Nephron (organoid): ENCODE data around the gene DDX1.

Experiments used
- H3K27ac Mint-ChIP-seq, 3 experiments: 2 replicates each; pipeline ENCODE4 v1.8.0; 2020; ENCODE audit warnings: mixed read lengths in 3 of 3, mild to moderate bottlenecking in 2 of 3, moderate library complexity in 1 of 3
- H3K27me3 Mint-ChIP-seq: 2 replicates; pipeline ENCODE4 v1.8.0; 2021; ENCODE audit warnings: low read depth, mild to moderate bottlenecking, moderate library complexity, mixed read lengths
- H3K36me3 Mint-ChIP-seq: 2 replicates; pipeline ENCODE4 v1.8.0; 2020; ENCODE audit warnings: low read depth, mixed read lengths
- H3K4me1 Mint-ChIP-seq: 2 replicates; pipeline ENCODE4 v1.8.0; 2020; ENCODE audit warnings: mixed read lengths
- H3K4me3 Mint-ChIP-seq, 3 experiments: 2 replicates each; pipeline ENCODE4 v1.8.0; 2020; ENCODE audit warnings: mild to moderate bottlenecking in 3 of 3, mixed read lengths in 3 of 3, moderate library complexity in 2 of 3
- H3K9me3 Mint-ChIP-seq: 2 replicates; pipeline ENCODE4 v1.8.0; 2020; ENCODE audit warnings: mixed read lengths
- TF ChIP-seq, protein P1 (sequence below), 3 experiments: fragments of 200-600 bp; sonication (generic); IDR thresholded peaks; one replicate each; pipeline ENCODE4 v1.5.0; 2021; ENCODE audit warnings: antibody characterized with exemption in 3 of 3; ENCODE audit not compliant: unreplicated experiment in 3 of 3

Gene DDX1

DNA sequence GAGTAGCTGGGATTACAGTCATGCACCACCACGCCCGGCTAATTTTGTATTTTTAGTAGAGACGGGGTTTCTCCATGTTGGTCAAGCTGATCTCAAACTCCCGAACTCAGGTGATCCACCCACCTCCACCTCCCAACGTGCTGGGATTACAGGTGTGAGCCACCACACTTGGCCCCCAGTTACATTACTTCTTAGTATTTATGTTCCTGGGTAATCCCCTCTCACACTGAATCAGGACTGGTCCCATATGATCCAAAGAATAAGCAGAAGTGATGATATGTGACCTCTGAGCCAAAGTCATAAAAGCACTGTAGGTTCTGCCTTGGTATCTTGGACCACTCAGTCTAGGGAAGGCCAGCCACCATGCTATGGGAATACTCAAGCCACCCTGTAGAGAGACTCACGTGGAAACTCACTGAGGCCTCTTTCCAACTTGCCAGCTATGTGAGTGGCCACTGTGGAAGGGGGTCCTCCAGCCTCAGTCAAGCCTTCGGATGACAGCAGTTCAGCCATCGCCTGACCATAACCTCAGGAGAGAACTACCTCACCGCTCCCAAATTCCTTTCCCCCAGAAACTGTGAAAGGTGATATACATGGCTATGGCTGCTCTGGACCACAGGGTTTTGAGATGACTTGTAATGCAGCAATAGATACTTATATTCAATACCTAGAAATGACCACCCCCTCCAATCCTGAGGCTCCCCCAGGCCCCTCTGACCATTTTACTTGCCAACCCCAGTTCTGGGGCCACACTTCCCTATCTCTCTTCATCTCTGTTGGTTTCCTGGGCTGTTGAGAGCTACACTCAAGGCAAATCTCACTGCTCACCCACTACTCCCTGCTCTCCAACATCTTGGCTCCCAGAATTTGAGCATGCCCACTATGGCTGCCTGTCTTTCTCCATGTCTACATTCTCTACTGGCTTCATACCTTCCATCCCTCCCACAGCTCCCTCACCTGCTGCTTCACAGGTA lies 80.5 kb downstream of the DDX1 start:
- Mint-ChIP-seq H3K9me3 (no peaks in the 10 kb centered on the region), H3K4me1 (peaks cover 57% of the 10 kb centered on the region), H3K27me3 (peaks cover 15% of the 10 kb centered on the region), H3K27ac (peak overlapping the region in 2 of 3 experiments; percentile 6 to 28), H3K4me3 (no peak overlapping the region), H3K36me3 (no peaks in the 10 kb centered on the region)
- TF ChIP-seq, protein P1, sequence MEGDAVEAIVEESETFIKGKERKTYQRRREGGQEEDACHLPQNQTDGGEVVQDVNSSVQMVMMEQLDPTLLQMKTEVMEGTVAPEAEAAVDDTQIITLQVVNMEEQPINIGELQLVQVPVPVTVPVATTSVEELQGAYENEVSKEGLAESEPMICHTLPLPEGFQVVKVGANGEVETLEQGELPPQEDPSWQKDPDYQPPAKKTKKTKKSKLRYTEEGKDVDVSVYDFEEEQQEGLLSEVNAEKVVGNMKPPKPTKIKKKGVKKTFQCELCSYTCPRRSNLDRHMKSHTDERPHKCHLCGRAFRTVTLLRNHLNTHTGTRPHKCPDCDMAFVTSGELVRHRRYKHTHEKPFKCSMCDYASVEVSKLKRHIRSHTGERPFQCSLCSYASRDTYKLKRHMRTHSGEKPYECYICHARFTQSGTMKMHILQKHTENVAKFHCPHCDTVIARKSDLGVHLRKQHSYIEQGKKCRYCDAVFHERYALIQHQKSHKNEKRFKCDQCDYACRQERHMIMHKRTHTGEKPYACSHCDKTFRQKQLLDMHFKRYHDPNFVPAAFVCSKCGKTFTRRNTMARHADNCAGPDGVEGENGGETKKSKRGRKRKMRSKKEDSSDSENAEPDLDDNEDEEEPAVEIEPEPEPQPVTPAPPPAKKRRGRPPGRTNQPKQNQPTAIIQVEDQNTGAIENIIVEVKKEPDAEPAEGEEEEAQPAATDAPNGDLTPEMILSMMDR (IDR thresholded peaks at IDR 0.05; ENCODE audit: unreplicated experiment in 3 of 3): no peak

DNA sequence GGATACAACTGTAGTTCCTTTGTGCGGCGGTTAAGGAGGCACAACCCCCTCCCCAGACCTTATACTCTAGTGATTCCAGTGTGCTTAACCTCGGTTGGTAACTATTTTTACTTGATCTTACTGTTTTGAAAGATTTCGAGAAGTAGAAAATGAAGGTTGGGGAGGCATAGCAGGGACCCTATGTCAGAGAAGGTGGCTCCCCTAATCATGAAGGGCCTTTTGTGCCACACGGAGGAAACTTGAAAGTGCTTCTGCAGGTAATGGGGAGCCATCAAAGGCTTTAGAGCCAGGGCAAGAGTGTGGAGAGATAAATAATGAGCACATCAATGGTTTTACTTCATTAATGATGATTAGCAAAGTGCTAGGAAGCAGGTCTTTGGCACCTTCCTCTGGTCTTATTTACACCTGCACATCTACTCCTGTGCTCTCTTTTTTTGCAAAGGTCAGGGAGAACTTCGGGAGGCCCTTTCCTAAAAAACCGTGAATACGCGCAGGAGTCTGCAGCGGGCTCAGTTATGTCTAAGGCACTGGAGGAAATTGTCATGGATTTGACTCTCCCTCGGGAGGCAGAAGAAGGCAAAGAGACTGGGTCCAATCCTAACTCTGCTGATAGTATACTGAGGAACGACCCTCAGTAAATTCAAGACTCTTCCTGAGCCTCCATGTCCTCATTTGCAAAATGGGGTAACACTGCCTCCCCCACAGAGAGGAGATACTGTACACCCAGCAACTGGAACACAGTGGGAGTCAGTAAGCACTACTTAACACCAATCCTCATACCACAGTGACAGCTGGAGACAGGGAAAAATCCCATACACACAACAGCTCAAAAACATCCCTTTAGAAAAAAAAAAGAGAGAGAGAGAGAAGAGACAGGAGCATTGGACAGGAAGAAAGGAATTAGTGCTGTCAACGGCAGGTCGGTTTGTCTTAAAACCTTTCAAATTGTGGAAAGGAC lies 81.6 kb downstream of the DDX1 start:
- H3K9me3 Mint-ChIP-seq: no peaks in the 10 kb centered on the region
- H3K27me3 Mint-ChIP-seq: peaks cover 13% of the 10 kb centered on the region
- H3K4me3 Mint-ChIP-seq: no peak overlapping the region
- no peaks in the 10 kb centered on the region for H3K36me3 Mint-ChIP-seq
- H3K4me1 Mint-ChIP-seq: peaks cover 57% of the 10 kb centered on the region
- TF ChIP-seq, protein P1 (IDR thresholded peaks at IDR 0.05; ENCODE audit: unreplicated experiment in 3 of 3): no peak
- peak overlapping the region; percentile 26 to 74 (median 60) for H3K27ac Mint-ChIP-seq

DNA sequence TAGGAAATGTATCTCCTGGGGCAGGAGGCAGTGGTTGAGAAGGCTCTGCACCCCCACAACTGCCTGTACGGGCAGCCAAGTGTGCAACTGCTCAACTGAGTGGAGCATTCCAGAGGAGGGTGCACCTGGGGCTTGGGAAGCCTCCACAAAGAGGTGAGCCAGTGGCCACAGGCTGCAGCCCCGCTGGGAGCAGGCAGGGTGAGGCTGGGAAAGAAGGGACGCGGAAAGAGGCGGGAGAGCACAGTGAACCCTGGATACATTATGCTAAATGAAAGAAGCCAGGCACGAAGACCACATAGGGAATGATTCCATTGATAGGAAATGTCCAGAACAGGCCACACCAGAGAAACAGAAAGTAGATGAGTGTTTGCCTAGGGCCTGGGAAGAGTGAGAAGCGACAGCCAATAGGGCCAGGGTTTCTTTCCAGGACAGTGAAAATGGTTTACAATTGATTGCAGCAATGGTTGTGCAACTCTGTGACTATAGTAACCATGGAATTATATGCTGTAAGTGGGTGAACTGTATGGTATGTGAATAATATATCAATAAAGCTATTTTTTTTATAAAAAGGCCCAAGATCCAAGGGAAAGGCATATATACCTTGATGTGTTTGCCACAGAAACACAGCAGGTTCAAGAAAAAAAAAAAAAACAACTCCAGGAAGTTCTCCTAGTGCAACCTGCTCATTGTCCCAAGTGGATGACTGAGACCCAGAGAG lies 82.4 kb downstream of the DDX1 start:
- Mint-ChIP-seq H3K4me3 (peak overlapping the region in 1 of 3 experiments; percentile 4), H3K9me3 (peaks cover 2% of the 10 kb centered on the region), H3K4me1 (peaks cover 52% of the 10 kb centered on the region), H3K27me3 (peaks cover 9% of the 10 kb centered on the region), H3K27ac (peak overlapping the region; percentile 26 to 74 (median 60)), H3K36me3 (no peaks in the 10 kb centered on the region)
- TF ChIP-seq, protein P1 (IDR thresholded peaks at IDR 0.05; ENCODE audit: unreplicated experiment in 3 of 3): no peak

DNA sequence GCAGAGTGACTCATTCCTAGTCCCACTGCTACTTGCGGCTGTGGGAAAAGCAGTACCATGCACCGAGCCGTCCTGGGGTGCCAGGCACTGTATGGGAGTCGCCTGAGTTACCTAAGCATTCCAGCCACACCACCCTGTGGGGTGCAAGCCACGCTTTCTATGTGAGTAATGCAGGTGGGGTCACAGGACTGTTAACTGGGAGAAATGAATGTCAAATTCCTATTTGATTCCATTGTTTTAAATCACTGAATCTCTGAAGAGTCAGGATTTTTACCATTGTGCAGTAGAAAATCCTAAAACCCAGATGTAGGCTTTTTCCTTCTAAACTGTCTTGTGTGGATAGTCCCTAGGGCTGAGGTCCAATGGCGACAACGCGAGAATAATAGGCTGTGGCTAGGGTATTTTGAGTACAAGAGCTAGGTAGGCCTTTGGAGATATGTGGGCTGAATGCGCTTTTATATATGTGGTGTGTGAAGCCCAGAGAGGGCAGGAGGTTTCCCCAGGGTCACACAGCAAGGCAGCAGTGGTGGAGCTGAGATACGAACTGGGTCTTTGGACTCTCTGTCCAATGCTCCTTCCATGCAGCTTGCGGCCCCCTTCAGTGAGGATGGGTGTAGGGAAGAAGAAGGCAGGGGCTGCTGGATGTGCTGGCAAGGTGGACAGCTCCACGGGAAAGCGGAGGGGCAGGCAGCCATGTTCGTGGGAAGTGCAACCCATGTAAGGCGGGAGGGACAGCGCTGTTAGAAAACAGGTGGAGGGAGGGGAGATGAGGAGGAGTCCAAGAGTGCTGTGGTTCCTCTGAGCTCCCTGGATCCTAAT lies 83.2 kb downstream of the DDX1 start:
- H3K27ac Mint-ChIP-seq: peak overlapping the region; percentile 60 to 90 (median 60)
- no peaks in the 10 kb centered on the region for H3K36me3 Mint-ChIP-seq
- H3K9me3 Mint-ChIP-seq: peaks cover 8% of the 10 kb centered on the region
- H3K27me3 Mint-ChIP-seq: peaks cover 9% of the 10 kb centered on the region
- H3K4me3 Mint-ChIP-seq: peak overlapping the region in 2 of 3 experiments; percentile 11 to 22
- TF ChIP-seq, protein P1 (IDR thresholded peaks at IDR 0.05; ENCODE audit: unreplicated experiment in 3 of 3): no peak
- H3K4me1 Mint-ChIP-seq: peaks cover 47% of the 10 kb centered on the region
